Mesendoderm (in vitro differentiated cells): ENCODE measurements around the gene C16orf78.

Experiments used
- DNase-seq: peaks from one replicate; pipeline ENCODE4 v3.0.0; 2013
- H2AK5ac ChIP-seq: 2 replicates; pipeline ENCODE4 v1.6.1; 2013; ENCODE audit warnings: low read length, inconsistent platforms
- H2BK120ac ChIP-seq: 2 replicates; pipeline ENCODE4 v1.6.1; 2013; ENCODE audit warnings: low read depth, mild to moderate bottlenecking, low read length, moderate library complexity, mixed read lengths
- H2BK15ac ChIP-seq: replicated peaks from 2 replicates; pipeline ENCODE4 v1.6.1; 2013; ENCODE audit warnings: low read depth, mild to moderate bottlenecking, moderate library complexity
- H2BK5ac ChIP-seq: 2 replicates; pipeline ENCODE4 v1.6.1; 2013; ENCODE audit warnings: low read length, inconsistent platforms
- H3K18ac ChIP-seq: 2 replicates; pipeline ENCODE4 v1.6.1; 2013; ENCODE audit warnings: mild to moderate bottlenecking, low read length, mixed read lengths
- H3K23ac ChIP-seq: one replicate; pipeline ENCODE4 v1.6.1; 2013; ENCODE audit warnings: low read length
- H3K27ac ChIP-seq: 2 replicates; pipeline ENCODE4 v1.5.1; 2013; ENCODE audit warnings: low read depth, mild to moderate bottlenecking, inconsistent platforms, low read length, moderate library complexity
- H3K27me3 ChIP-seq: 2 replicates; pipeline ENCODE4 v1.6.1; 2013; ENCODE audit warnings: low read length, control low read depth, mild to moderate bottlenecking, inconsistent platforms; ENCODE audit not compliant: insufficient read depth, poor library complexity
- H3K36me3 ChIP-seq: 2 replicates; pipeline ENCODE4 v1.6.1; 2013; ENCODE audit warnings: low read length, inconsistent platforms; ENCODE audit not compliant: control insufficient read depth, insufficient read depth
- H3K4ac ChIP-seq: one replicate; pipeline ENCODE4 v1.6.1; 2013; ENCODE audit warnings: low read depth, mild to moderate bottlenecking, low read length, moderate library complexity
- H3K4me1 ChIP-seq: 2 replicates; pipeline ENCODE4 v1.6.1; 2013; ENCODE audit warnings: low read depth, low read length, inconsistent platforms; ENCODE audit not compliant: control insufficient read depth
- H3K4me2 ChIP-seq: 2 replicates; pipeline ENCODE4 v1.6.1; 2013; ENCODE audit warnings: low read length
- H3K4me3 ChIP-seq: 2 replicates; pipeline ENCODE4 v1.5.1; 2013; ENCODE audit warnings: mild to moderate bottlenecking, low read length
- H3K56ac ChIP-seq: one replicate; pipeline ENCODE4 v1.6.1; 2013; ENCODE audit warnings: low read length
- H3K79me1 ChIP-seq: 2 replicates; pipeline ENCODE4 v1.6.1; 2013; ENCODE audit warnings: low read length, inconsistent platforms
- H3K79me2 ChIP-seq: 2 replicates; pipeline ENCODE4 v1.6.1; 2013; ENCODE audit warnings: mild to moderate bottlenecking, low read length; ENCODE audit not compliant: control insufficient read depth, insufficient read depth
- H3K9ac ChIP-seq: 2 replicates; pipeline ENCODE4 v1.6.1; 2013; ENCODE audit warnings: low read length, inconsistent platforms
- H4K5ac ChIP-seq: one replicate; pipeline ENCODE4 v1.6.1; 2013; ENCODE audit warnings: low read length
- H4K8ac ChIP-seq: one replicate; pipeline ENCODE4 v1.6.1; 2013; ENCODE audit warnings: low read depth, mild to moderate bottlenecking, control low read depth, low read length, moderate library complexity
- WGBS: extraction: QIAGEN DNeasy Blood & Tissue Kit; methylation state at CpG from one replicate; pipeline ENCODE4 v1.1.7; 2013; ENCODE audit warnings: low lambda C conversion rate, missing lambda C conversion rate; ENCODE audit not compliant: insufficient coverage; ENCODE audit errors: extremely low coverage; 5-methylcytosine and 5-hydroxymethylcytosine counted together

The C16orf78 gene

GRCh38 chr16:49338611-49339265, 34.9 kb upstream of the C16orf78 start:
- H3K27me3 ChIP-seq = no peaks in the 10 kb centered on the region
- DNase-seq = no peak
- no CpG with 5 or more reads among the region's 10 CpGs for WGBS
- no peak overlapping the region for H3K4ac ChIP-seq
- H3K4me1 ChIP-seq = no peaks in the 10 kb centered on the region
- no peak overlapping the region for H3K4me2 ChIP-seq
- no peak overlapping the region for H3K4me3 ChIP-seq
- no peak overlapping the region for H2AK5ac ChIP-seq
- H3K27ac ChIP-seq = no peak overlapping the region
- no peak overlapping the region for H3K9ac ChIP-seq
- no peaks in the 10 kb centered on the region for H3K36me3 ChIP-seq
- H2BK15ac ChIP-seq = no peak overlapping the region
- no peak overlapping the region for H3K18ac ChIP-seq
- H3K56ac ChIP-seq = no peak overlapping the region
- no peak overlapping the region for H2BK120ac ChIP-seq
- no peak overlapping the region for H2BK5ac ChIP-seq
- no peak overlapping the region for H4K8ac ChIP-seq
- no peak overlapping the region for H3K23ac ChIP-seq
- H3K79me1 ChIP-seq = no peaks in the 10 kb centered on the region
- no peaks in the 10 kb centered on the region for H3K79me2 ChIP-seq
- H4K5ac ChIP-seq = no peak overlapping the region

DNA sequence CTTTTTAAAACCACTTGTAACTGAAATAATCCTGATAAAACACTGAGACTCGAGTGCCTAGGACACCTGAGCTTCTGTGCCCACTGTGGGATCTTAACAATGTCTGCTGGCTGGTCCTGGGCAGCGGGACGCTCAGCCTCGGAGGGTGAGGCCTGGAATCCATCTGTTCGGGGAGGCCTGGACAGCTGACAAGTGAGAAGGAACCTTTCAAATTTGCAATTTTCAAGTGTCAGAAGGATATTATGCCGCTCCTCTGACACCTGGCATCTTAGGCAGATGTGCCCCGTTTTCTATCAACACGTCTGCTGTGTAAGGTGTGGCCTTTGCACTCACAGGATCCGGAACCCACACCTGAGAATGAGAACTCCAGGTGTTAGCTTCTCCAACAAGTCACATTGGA, 33.1 kb upstream of the C16orf78 start:
- H3K79me2 ChIP-seq = no peaks in the 10 kb centered on the region
- no peak overlapping the region for H3K4me2 ChIP-seq
- no peak overlapping the region for H2BK120ac ChIP-seq
- no peak overlapping the region for H2BK15ac ChIP-seq
- no peaks in the 10 kb centered on the region for H3K36me3 ChIP-seq
- WGBS = no CpG with 5 or more reads among the region's 9 CpGs
- no peak overlapping the region for H2AK5ac ChIP-seq
- H3K79me1 ChIP-seq = no peaks in the 10 kb centered on the region
- H4K5ac ChIP-seq = no peak overlapping the region
- no peak for DNase-seq
- H3K4me1 ChIP-seq = no peaks in the 10 kb centered on the region
- H3K23ac ChIP-seq = no peak overlapping the region
- no peak overlapping the region for H2BK5ac ChIP-seq
- no peak overlapping the region for H3K4me3 ChIP-seq
- no peak overlapping the region for H3K4ac ChIP-seq
- H4K8ac ChIP-seq = no peak overlapping the region
- no peak overlapping the region for H3K27ac ChIP-seq
- H3K56ac ChIP-seq = no peak overlapping the region
- H3K18ac ChIP-seq = no peak overlapping the region
- no peaks in the 10 kb centered on the region for H3K27me3 ChIP-seq
- no peak overlapping the region for H3K9ac ChIP-seq

DNA sequence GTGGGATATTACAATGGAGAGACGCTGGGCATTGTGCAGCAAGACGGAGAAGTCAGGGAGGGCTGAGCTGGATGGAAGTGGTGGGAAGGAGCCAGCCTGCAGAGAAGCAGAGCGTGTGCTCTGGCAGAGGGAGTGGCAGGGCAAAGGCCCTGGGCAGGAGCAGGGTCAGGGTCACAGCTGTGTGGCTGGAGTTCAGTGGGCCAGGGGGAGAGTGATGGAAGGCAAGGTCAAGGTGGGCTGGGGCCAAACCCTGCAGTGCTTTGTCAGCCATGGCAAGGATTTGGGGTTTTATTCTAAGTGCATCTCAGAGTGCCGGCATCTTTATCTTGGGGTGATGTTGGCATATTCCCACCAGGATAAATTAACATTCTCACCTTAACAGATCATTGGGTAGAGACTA, 31.9 kb upstream of the C16orf78 start:
- Histone ChIP-seq H3K18ac (no peak overlapping the region), H4K5ac (no peak overlapping the region), H3K4ac (no peak overlapping the region), H3K79me2 (no peaks in the 10 kb centered on the region), H3K56ac (no peak overlapping the region), H3K4me1 (no peaks in the 10 kb centered on the region), H3K27ac (no peak overlapping the region), H4K8ac (no peak overlapping the region), H2BK5ac (no peak overlapping the region), H3K23ac (no peak overlapping the region), H2AK5ac (no peak overlapping the region), H2BK120ac (no peak overlapping the region), H3K79me1 (no peaks in the 10 kb centered on the region), H3K4me2 (no peak overlapping the region), H3K36me3 (no peaks in the 10 kb centered on the region), H3K9ac (no peak overlapping the region), H3K4me3 (no peak overlapping the region), H2BK15ac (no peak overlapping the region), H3K27me3 (no peaks in the 10 kb centered on the region)
- no CpG with 5 or more reads among the region's 4 CpGs for WGBS
- no peak for DNase-seq

DNA sequence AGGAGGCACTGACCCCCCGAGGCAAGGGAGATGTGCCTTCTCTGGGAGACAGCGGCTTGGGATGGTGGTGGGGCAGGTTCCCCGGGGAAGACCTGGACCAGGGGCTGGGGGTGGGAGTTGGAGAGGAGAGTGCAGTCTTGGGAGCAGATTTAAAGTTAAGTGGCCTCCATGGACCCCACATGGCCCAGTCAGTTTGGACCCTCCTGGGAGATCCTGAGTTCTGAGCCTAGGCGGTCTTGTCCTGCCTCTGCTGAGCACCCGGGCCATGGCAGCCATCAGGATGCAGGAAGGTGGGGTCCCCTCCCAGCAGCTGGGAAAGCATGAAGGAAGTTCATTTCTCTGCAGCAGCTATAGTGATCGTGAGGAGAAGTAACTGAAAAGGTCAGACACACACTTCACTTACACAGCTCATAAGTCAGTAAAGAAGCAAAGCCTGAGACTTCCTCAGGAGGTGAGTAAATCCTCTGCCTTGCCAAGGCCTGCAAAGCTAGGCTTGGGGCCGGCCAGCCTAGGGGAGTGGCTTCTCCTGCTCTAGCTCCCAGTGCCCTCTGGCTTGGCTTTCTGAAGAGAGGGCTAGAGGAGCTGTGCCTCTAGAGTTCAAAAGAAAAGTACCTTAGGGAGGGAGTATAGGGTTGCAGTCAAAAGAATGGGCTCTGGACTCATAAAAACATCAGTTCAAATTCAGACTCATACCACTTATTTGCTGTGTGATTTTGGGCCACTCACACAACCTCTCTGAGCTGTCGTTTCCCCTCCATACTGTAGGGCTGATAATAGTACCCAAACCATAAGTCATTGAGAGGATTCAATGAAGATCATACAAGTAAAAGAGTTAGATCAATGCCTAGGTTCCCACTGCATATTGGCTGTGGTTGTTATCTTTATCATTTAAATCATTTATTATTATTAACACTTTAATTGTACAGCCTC, 31.0 kb upstream of the C16orf78 start:
- H3K27ac ChIP-seq = no peak overlapping the region
- no peak overlapping the region for H2AK5ac ChIP-seq
- H3K4me2 ChIP-seq = no peak overlapping the region
- H2BK120ac ChIP-seq = no peak overlapping the region
- H2BK5ac ChIP-seq = no peak overlapping the region
- H3K79me1 ChIP-seq = no peaks in the 10 kb centered on the region
- WGBS = no CpG with 5 or more reads among the region's 8 CpGs
- H3K36me3 ChIP-seq = no peaks in the 10 kb centered on the region
- no peak for DNase-seq
- no peak overlapping the region for H3K56ac ChIP-seq
- H3K18ac ChIP-seq = no peak overlapping the region
- no peak overlapping the region for H3K23ac ChIP-seq
- no peaks in the 10 kb centered on the region for H3K4me1 ChIP-seq
- H3K9ac ChIP-seq = no peak overlapping the region
- no peak overlapping the region for H2BK15ac ChIP-seq
- no peak overlapping the region for H4K8ac ChIP-seq
- H3K27me3 ChIP-seq = no peaks in the 10 kb centered on the region
- H3K4ac ChIP-seq = no peak overlapping the region
- H3K4me3 ChIP-seq = no peak overlapping the region
- H4K5ac ChIP-seq = no peak overlapping the region
- H3K79me2 ChIP-seq = no peaks in the 10 kb centered on the region

DNA sequence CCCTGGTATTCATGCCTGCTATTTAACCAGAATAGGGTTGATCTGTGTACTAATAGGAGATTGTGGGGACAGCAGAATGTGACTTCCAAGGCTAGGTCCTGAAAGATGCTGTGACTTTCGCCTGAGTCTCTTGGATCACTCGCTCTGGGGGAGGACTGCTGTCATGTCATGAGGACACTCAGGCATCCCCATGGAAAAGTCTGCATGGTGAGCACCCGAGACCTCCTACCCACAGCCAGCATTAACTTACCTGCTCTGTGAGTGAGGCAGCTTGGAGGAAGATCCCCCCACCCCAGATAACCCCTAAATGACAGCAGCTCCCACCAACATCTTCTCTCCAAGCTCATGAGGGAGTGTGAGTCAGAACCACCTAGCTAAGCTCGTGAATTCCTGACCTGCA, 30.3 kb upstream of the C16orf78 start:
- Histone ChIP-seq H3K4me1 (no peaks in the 10 kb centered on the region), H3K23ac (no peak overlapping the region), H3K79me1 (no peaks in the 10 kb centered on the region), H3K4ac (no peak overlapping the region), H3K56ac (no peak overlapping the region), H3K18ac (no peak overlapping the region), H2BK15ac (no peak overlapping the region), H3K27me3 (no peaks in the 10 kb centered on the region), H3K79me2 (no peaks in the 10 kb centered on the region), H2AK5ac (no peak overlapping the region), H2BK120ac (no peak overlapping the region), H4K5ac (no peak overlapping the region), H2BK5ac (no peak overlapping the region), H4K8ac (no peak overlapping the region), H3K27ac (no peak overlapping the region), H3K4me2 (no peak overlapping the region), H3K36me3 (no peaks in the 10 kb centered on the region), H3K9ac (no peak overlapping the region), H3K4me3 (no peak overlapping the region)
- WGBS = no CpG with 5 or more reads among the region's 4 CpGs
- no peak for DNase-seq
